Heart right ventricle (tissue), 16 donors: ENCODE results near the gene ABCA13. TPM values are rescaled to one million over a fixed set of nuclear protein-coding genes. Genes with fewer than 3 reads are reported as not detected.

Experiments used
- ATAC-seq, 8 donors: fragments of 200-7000 bp; cut with Tn5 transposase; one replicate each; pipeline ENCODE4 v1.9.1; 2020; ENCODE audit warnings: mild to moderate bottlenecking in 8 of 8, moderate library complexity in 8 of 8, moderate number of reproducible peaks in 1 of 8
- DNase-seq, 2 donors: peaks; one replicate each; pipeline ENCODE4 v3.0.0-alpha.2; 2020
- H3K27ac ChIP-seq, 10 donors: fragments of 200-600 bp; sonication (generic) in 2 of 10; one replicate each; pipeline versions ENCODE4 v1.5.0 to v1.8.0; 2020 to 2022; ENCODE audit warnings: mild to moderate bottlenecking in 3 of 10
- H3K27me3 ChIP-seq, 7 donors: fragments of 200-600 bp; one replicate each; pipeline ENCODE4 v1.8.0; 2021 to 2022; ENCODE audit warnings: mild to moderate bottlenecking in 2 of 7
- H3K36me3 ChIP-seq, 9 donors: fragments of 200-600 bp; sonication (generic) in 1 of 9; one replicate each; pipeline versions ENCODE4 v1.5.0 to v1.8.0; 2020 to 2022; ENCODE audit warnings: mild to moderate bottlenecking in 2 of 9
- H3K4me1 ChIP-seq, 9 donors: fragments of 200-600 bp; sonication (generic) in 1 of 9; one replicate each; pipeline versions ENCODE4 v1.5.0 to v1.8.0; 2020 to 2022; ENCODE audit warnings: mild to moderate bottlenecking in 4 of 9
- H3K4me3 ChIP-seq, 10 donors: fragments of 200-600 bp; sonication (generic) in 2 of 10; one replicate each; pipeline versions ENCODE4 v1.5.0 to v1.8.0; 2020 to 2022; ENCODE audit warnings: mild to moderate bottlenecking in 7 of 10, moderate library complexity in 2 of 10
- H3K9me3 ChIP-seq, 11 donors: fragments of 200-600 bp in 10 of 11; sonication (generic) in 2 of 11; one replicate each; pipeline versions ENCODE4 v1.5.0 to v1.8.0; 2013 to 2022; ENCODE audit warnings: mild to moderate bottlenecking in 2 of 11, control low read depth in 1 of 11, moderate library complexity in 1 of 11
- WGBS, 2 donors: extraction: QIAGEN DNeasy Blood & Tissue Kit; methylation state at CpG; one replicate each; pipeline ENCODE4 v1.1.7; 2013; ENCODE audit warnings: inconsistent platforms in 1 of 2; 5-methylcytosine and 5-hydroxymethylcytosine counted together
- intact Hi-C, 10 donors: fragments of 100-400 bp; cut with DNase I; formaldehyde crosslinking; loops; one replicate each; pipeline versions ENCODE4 v1.11.1 to v1.14.2; 2022
- polyA plus RNA-seq, 2 donors: library from polyadenylated mRNA; stranded (reverse); fragments of 200-250 nt; gene quantifications; one replicate each; pipeline ENCODE4 v1.2.3, GENCODE V29; 2013
- total RNA-seq, 10 donors: library from RNA; stranded (reverse); fragmentation: NEBNext Ultra II Directional in 3 of 10; extraction: Animal tissue kit (Norgen Biotek cat#: 25700) in 3 of 10; gene quantifications; one replicate each; pipeline versions ENCODE4 v1.2.1 to v1.2.4, GENCODE V29; 2021 to 2023
- TF ChIP-seq, protein P1 (sequence below), 9 donors: fragments of 200-600 bp; sonication (generic) in 2 of 9; IDR thresholded peaks; one replicate each; pipeline versions ENCODE4 v1.5.0 to v1.8.0; 2021 to 2022; ENCODE audit warnings: antibody characterized with exemption in 9 of 9, mild to moderate bottlenecking in 5 of 9, moderate library complexity in 1 of 9
- donor health status: Arrhythmogenic right ventricular cardiomyopathy.
- donor health status: ischemic (EF 13 %, LVEDD 7.1; RV severe dilation, severe dysfunction).
- donor health status: healthy with polysubstance abuse.
- donor health status: DM: no; HTN: yes; CAD: no.
- donor health status: DM: no; HTN: no; CAD: no.
- donor health status: ischemic (EF 25% LVEDD 6.9; RV normal size, moderate dysfunction).
- donor health status: ischemic (EF 25% LVEDD 5.7; RV mildly dilated, moderate dysfunction).
- donor health status: healthy.
- donor health status: DM: yes; HTN: yes; CAD: no.
- donor health status: Ischemic cardiomyopathy.
- donor health status: ischemic (EF 35%, LVEDD 5.7; RV mildly dilated, moderate dysfunction).
- donor health status: nonischemic (EF 11% LVEDD 7.7; RV severe dilation, severe dysfunction).
- donor health status: DM: yes; HTN: yes; CAD: no.
- donor health status: PGD.
- donor health status: ischemic (EF 29% LVEDD 5.4; RV normal size, mild dysfunction).
- donor health status: nonischemic (EF 23%, LVEDD 6.1; RV moderate dilation, normal function).

ABCA13 gene
- total and polyA plus RNA-seq, 12 donors: 0.01 to 0.37 (median 0.06) TPM; not detected in 1

DNA sequence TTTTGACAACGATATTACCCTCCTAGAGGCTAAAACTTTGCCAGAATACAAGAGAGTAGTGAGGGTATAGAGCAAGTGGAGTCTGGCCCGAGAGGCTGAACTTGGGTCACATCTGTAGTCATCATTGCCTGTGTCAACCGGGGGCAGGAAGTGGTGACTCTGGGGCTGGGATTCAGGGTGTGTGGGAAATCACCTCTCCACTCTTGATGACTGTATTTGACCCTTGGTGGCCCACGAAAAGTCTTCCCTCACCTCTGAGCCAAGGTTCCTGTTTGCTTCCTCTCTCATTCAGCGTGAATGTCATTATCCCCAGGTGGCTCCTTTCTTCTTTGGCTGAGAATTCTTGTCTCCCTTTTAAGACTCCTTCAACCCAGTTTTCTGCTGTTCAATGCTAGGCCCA, 240.4 kb downstream of the ABCA13 start:
- no peaks in the 10 kb centered on the region for H3K36me3 ChIP-seq
- no peak overlapping the region for H3K27ac ChIP-seq
- H3K9me3 ChIP-seq: no peaks in the 10 kb centered on the region
- 73 to 75% methylated on average over 5 of the region's 5 CpGs for WGBS, 2 donors
- no peaks in the 10 kb centered on the region for H3K4me1 ChIP-seq
- no peak overlapping the region for H3K4me3 ChIP-seq
- intact Hi-C loops: no loop called here
- TF ChIP-seq, protein P1, sequence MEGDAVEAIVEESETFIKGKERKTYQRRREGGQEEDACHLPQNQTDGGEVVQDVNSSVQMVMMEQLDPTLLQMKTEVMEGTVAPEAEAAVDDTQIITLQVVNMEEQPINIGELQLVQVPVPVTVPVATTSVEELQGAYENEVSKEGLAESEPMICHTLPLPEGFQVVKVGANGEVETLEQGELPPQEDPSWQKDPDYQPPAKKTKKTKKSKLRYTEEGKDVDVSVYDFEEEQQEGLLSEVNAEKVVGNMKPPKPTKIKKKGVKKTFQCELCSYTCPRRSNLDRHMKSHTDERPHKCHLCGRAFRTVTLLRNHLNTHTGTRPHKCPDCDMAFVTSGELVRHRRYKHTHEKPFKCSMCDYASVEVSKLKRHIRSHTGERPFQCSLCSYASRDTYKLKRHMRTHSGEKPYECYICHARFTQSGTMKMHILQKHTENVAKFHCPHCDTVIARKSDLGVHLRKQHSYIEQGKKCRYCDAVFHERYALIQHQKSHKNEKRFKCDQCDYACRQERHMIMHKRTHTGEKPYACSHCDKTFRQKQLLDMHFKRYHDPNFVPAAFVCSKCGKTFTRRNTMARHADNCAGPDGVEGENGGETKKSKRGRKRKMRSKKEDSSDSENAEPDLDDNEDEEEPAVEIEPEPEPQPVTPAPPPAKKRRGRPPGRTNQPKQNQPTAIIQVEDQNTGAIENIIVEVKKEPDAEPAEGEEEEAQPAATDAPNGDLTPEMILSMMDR (IDR thresholded peaks at IDR 0.05): no peak
- H3K27me3 ChIP-seq: no peaks in the 10 kb centered on the region
- ATAC-seq (no peak), DNase-seq (no peak)

- WGBS, 2 donors: 85 to 86% methylated on average over 10 of the region's 10 CpGs
- TF ChIP-seq, protein P1 (IDR thresholded peaks at IDR 0.05): no peak
These were observed 242.9 kb downstream of the ABCA13 start for GRCh38 chr7:48414011-48414732.

GRCh38 chr7:48416327-48416908, 245.2 kb downstream of the ABCA13 start:
- H3K4me3 ChIP-seq: no peak overlapping the region
- intact Hi-C loops: no loop called here
- no peak overlapping the region for H3K27ac ChIP-seq
- H3K27me3 ChIP-seq: peaks cover 0 to 3% (median 0%) of the 10 kb centered on the region in 7 donors
- H3K36me3 ChIP-seq: no peaks in the 10 kb centered on the region
- ATAC-seq (no peak), DNase-seq (no peak)
- 80 to 85% methylated on average over 9 of the region's 9 CpGs for WGBS, 2 donors
- no peaks in the 10 kb centered on the region for H3K4me1 ChIP-seq
- no peaks in the 10 kb centered on the region for H3K9me3 ChIP-seq
- TF ChIP-seq, protein P1 (IDR thresholded peaks at IDR 0.05): no peak

More at GRCh38 chr7:48414011-48414732, 242.9 kb downstream of the ABCA13 start:
- no peak for DNase-seq
- H3K4me1 ChIP-seq: no peaks in the 10 kb centered on the region
- H3K27me3 ChIP-seq: no peaks in the 10 kb centered on the region
- intact Hi-C loops: no loop called here
- H3K4me3 ChIP-seq: no peak overlapping the region
- H3K36me3 ChIP-seq: no peaks in the 10 kb centered on the region
- ATAC-seq: no peak
- H3K27ac ChIP-seq: no peak overlapping the region
- no peaks in the 10 kb centered on the region for H3K9me3 ChIP-seq

GRCh38 chr7:48419401-48419800, 248.1 kb downstream of the ABCA13 start:
- DNase-seq (no peak), ATAC-seq (no peak)
- H3K9me3 ChIP-seq: no peaks in the 10 kb centered on the region
- no peak overlapping the region for H3K27ac ChIP-seq
- peaks cover 0 to 3% (median 0%) of the 10 kb centered on the region in 7 donors for H3K27me3 ChIP-seq
- H3K4me3 ChIP-seq: no peak overlapping the region
- intact Hi-C loops: no loop called here
- TF ChIP-seq, protein P1 (IDR thresholded peaks at IDR 0.05): no peak
- WGBS, 2 donors: 41 to 86% methylated on average over 2 of the region's 2 CpGs
- no peaks in the 10 kb centered on the region for H3K36me3 ChIP-seq
- no peaks in the 10 kb centered on the region for H3K4me1 ChIP-seq
